RWPE2 (cell line): ENCODE results near the gene APOC4.

Experiments used
- ATAC-seq: fragments of 200-7000 bp; cut with Tn5 transposase; 3 replicates; pipeline ENCODE4 v1.9.1; 2021; ENCODE audit warnings: low read depth
- DNase-seq: peaks from one replicate; pipeline ENCODE4 v3.0.0-alpha.2; 2020; ENCODE audit warnings: low spot score
- H3K27ac ChIP-seq: fragments of 450-650 bp; 2 replicates; pipeline ENCODE4 v1.5.1; 2017; ENCODE audit warnings: mild to moderate bottlenecking; ENCODE audit not compliant: poor library complexity, severe bottlenecking
- H3K27me3 ChIP-seq: fragments of 250-450 bp; sonication (Bioruptor Pico); 2 replicates; pipeline ENCODE4 v1.5.1; 2021; ENCODE audit warnings: mild to moderate bottlenecking, moderate library complexity; ENCODE audit not compliant: insufficient read depth, poor library complexity, severe bottlenecking
- H3K36me3 ChIP-seq: fragments of 250-450 bp; sonication (Bioruptor Pico); 2 replicates; pipeline ENCODE4 v1.5.1; 2020; ENCODE audit warnings: low read depth, mild to moderate bottlenecking, moderate library complexity
- H3K4me1 ChIP-seq: fragments of 250-450 bp; sonication (Bioruptor Pico); 2 replicates; pipeline ENCODE4 v1.5.1; 2021; ENCODE audit warnings: mild to moderate bottlenecking, moderate library complexity; ENCODE audit not compliant: insufficient read depth, poor library complexity, severe bottlenecking
- H3K4me3 ChIP-seq: fragments of 250-450 bp; sonication (Bioruptor Pico); 2 replicates; pipeline ENCODE4 v1.5.1; 2021; ENCODE audit warnings: mild to moderate bottlenecking, moderate library complexity; ENCODE audit not compliant: severe bottlenecking
- H3K9me3 ChIP-seq: fragments of 250-450 bp; sonication (Bioruptor Pico); 2 replicates; pipeline ENCODE4 v1.5.1; 2021; ENCODE audit warnings: mild to moderate bottlenecking, moderate library complexity; ENCODE audit not compliant: severe bottlenecking
- TF ChIP-seq, protein P1 (sequence below): fragments of 450-650 bp; IDR thresholded peaks from one replicate; pipeline ENCODE4 v1.5.1; 2017; ENCODE audit warnings: mild to moderate bottlenecking, moderate library complexity; ENCODE audit not compliant: poor library complexity, severe bottlenecking

Gene APOC4

DNA sequence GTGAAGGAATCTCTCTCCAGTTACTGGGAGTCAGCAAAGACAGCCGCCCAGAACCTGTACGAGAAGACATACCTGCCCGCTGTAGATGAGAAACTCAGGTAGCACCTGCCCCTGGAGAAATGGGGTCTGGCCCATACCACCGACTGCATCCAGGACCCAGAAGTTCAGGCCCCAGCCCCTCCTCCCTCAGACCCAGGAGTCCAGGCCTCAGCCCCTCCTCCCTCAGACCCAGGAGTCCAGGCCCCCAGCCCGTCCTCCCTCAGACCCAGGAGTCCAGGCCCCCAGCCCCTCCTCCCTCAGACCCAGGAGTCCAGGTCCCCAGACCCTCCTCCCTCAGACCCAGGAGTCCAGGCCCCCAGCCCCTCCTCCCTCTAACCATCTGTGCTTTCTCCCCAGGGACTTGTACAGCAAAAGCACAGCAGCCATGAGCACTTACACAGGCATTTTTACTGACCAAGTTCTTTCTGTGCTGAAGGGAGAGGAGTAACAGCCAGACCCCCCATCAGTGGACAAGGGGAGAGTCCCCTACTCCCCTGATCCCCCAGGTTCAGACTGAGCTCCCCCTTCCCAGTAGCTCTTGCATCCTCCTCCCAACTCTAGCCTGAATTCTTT is 6.8 kb downstream of the APOC4 start:
- Histone ChIP-seq H3K27ac (no peak overlapping the region), H3K36me3 (no peaks in the 10 kb centered on the region), H3K9me3 (no peaks in the 10 kb centered on the region), H3K4me3 (no peak overlapping the region), H3K4me1 (no peaks in the 10 kb centered on the region), H3K27me3 (no peaks in the 10 kb centered on the region)
- DNase-seq (no peak), ATAC-seq (no peak)
- TF ChIP-seq, protein P1, sequence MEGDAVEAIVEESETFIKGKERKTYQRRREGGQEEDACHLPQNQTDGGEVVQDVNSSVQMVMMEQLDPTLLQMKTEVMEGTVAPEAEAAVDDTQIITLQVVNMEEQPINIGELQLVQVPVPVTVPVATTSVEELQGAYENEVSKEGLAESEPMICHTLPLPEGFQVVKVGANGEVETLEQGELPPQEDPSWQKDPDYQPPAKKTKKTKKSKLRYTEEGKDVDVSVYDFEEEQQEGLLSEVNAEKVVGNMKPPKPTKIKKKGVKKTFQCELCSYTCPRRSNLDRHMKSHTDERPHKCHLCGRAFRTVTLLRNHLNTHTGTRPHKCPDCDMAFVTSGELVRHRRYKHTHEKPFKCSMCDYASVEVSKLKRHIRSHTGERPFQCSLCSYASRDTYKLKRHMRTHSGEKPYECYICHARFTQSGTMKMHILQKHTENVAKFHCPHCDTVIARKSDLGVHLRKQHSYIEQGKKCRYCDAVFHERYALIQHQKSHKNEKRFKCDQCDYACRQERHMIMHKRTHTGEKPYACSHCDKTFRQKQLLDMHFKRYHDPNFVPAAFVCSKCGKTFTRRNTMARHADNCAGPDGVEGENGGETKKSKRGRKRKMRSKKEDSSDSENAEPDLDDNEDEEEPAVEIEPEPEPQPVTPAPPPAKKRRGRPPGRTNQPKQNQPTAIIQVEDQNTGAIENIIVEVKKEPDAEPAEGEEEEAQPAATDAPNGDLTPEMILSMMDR, result no peak

DNA sequence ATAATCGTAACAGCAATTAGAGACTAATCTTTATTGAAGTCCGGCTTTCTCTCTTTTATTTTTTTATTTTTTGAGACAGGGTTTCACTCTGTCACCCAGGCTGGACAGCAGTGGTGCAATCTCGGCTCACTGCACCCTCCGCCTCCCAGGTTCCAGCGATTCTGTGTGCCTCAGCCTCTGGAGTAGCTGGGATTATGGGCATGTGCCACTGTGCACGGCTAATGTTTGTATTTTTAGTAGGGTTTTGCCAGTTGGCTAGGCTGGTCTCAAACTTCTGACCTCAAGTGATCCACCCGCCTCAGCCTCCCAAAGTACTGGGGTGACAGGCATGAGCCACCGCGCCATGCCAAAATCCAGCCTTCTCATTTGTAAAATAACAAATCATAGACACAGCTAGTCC is 7.5 kb downstream of the APOC4 start:
- no peak for ATAC-seq
- H3K9me3 ChIP-seq, result no peaks in the 10 kb centered on the region
- no peak overlapping the region for H3K27ac ChIP-seq
- H3K4me3 ChIP-seq, result no peak overlapping the region
- no peaks in the 10 kb centered on the region for H3K4me1 ChIP-seq
- H3K27me3 ChIP-seq, result no peaks in the 10 kb centered on the region
- DNase-seq, result no peak
- TF ChIP-seq, protein P1, result no peak
- H3K36me3 ChIP-seq, result no peaks in the 10 kb centered on the region

DNA sequence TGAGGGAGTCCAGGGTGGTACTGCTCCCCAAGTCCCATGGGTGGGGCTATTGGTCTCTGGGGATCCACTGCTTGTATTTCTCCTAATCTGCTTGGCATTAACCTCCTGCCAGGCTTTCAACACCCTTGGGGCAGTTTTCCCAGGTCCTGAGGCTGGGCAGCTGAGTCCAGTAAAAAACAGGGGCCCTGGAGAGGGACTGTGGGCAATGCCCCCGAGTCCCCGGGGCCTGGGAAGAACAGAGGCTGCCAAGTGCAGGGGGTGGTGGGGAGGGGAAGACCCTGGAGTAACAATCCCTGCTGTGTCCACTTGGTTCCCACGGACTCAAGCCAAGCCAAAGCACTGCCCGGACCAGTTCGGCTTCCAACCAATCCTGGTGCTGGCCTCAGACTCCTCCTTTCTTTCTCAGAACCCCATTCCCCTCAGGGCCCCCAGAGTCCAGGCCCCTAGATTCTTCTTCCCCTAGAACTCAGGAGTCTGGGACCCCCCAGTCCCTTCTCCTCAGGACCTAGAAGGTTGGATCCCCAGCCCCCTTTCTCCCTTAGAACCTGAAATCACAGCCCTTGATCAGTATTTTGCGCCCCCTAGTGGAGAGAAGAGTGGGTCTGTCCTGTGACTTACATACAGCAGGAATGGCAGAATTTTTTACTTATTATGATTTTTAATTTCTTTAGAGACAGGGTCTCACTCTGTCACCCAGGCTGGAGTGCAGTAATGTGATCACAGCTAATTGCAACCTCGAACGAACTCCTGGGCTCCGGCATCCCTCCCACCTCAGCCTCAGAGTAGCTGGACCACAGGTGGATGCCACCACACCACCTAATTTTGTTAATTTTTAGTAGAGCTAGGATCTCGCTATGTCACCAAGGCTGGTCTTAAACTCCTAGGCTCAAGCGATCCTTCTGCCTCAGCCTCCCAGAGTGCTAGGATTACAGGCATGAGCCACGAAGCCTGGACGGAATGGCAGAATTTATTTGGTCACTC is 9.4 kb downstream of the APOC4 start:
- ATAC-seq (0 out of 3 replicates have a peak, but pooled peaks have one; percentile 28), DNase-seq (no peak)
- Histone ChIP-seq H3K4me3 (no peak overlapping the region), H3K36me3 (0 out of 2 replicates have a peak, but pooled peaks cover 3% of the 10 kb centered on the region), H3K27ac (no peak overlapping the region), H3K27me3 (no peaks in the 10 kb centered on the region), H3K4me1 (peaks cover 4% of the 10 kb centered on the region), H3K9me3 (no peaks in the 10 kb centered on the region)
- TF ChIP-seq, protein P1, result peak; percentile 93

DNA sequence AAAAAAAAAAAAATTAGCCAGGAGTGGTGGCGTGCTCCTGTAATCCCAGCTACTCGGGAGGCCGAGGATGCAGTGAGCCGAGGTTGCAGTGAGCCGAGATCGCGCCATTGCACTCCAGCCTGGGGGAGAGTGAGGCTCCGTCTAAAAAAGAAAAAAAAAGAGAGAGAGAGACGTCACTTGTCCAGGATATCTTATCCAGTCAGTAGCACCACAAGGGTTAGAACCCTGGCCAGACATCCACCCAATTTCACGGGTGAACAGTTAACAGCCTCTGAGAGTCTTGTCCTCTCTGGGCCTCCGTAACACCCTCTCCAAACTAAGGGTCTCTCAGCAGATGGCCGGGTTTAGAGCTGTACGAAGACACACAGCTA is 12.2 kb downstream of the APOC4 start:
- H3K4me1 ChIP-seq, result peaks cover 7% of the 10 kb centered on the region
- peak overlapping the region; percentile 69 for H3K27ac ChIP-seq
- H3K27me3 ChIP-seq, result no peaks in the 10 kb centered on the region
- TF ChIP-seq, protein P1, result no peak
- ATAC-seq (no peak), DNase-seq (no peak)
- 0 out of 2 replicates have a peak, but pooled peaks cover 3% of the 10 kb centered on the region for H3K36me3 ChIP-seq
- H3K4me3 ChIP-seq, result peak overlapping the region; percentile 85
- H3K9me3 ChIP-seq, result no peaks in the 10 kb centered on the region
